ENCODE results near the gene TRIO.

TRIO gene

GRCh38 chr5:14213253-14213652 lies 70.1 kb downstream of the TRIO start:
- H3K4me3 ChIP-seq (ENCODE audit: low read length), result no peak overlapping the region
- no peak for DNase-seq (ENCODE audit: low read depth)

GRCh38 chr5:14213813-14214585 lies 70.9 kb downstream of the TRIO start:
- no peak overlapping the region for H3K4me3 ChIP-seq (ENCODE audit: low read length)
- no peak for DNase-seq (ENCODE audit: low read depth)
- no peak for TF ChIP-seq CTCF (conservative IDR thresholded peaks at IDR 0.05; ENCODE audit: low read length)

More at GRCh38 chr5:14213253-14213652, 70.1 kb downstream of the TRIO start:
- no peak for TF ChIP-seq CTCF (conservative IDR thresholded peaks at IDR 0.05; ENCODE audit: low read length)

- no peak for TF ChIP-seq CTCF (conservative IDR thresholded peaks at IDR 0.05; ENCODE audit: low read length)
- DNase-seq (ENCODE audit: low read depth), result no peak
- no peak overlapping the region for H3K4me3 ChIP-seq (ENCODE audit: low read length)
These were observed 72.8 kb downstream of the TRIO start for GRCh38 chr5:14215901-14216300.

- no peak overlapping the region for H3K4me3 ChIP-seq (ENCODE audit: low read length)
- no peak for DNase-seq (ENCODE audit: low read depth)
- no peak for TF ChIP-seq CTCF (conservative IDR thresholded peaks at IDR 0.05; ENCODE audit: low read length)
These were observed 73.2 kb downstream of the TRIO start for GRCh38 chr5:14216372-14216771.

GRCh38 chr5:14216902-14217301 lies 73.8 kb downstream of the TRIO start:
- H3K4me3 ChIP-seq (ENCODE audit: low read length), result no peak overlapping the region
- TF ChIP-seq CTCF (conservative IDR thresholded peaks at IDR 0.05; ENCODE audit: low read length), result no peak
- no peak for DNase-seq (ENCODE audit: low read depth)

GRCh38 chr5:14217587-14217986 lies 74.4 kb downstream of the TRIO start:
- no peak for TF ChIP-seq CTCF (conservative IDR thresholded peaks at IDR 0.05; ENCODE audit: low read length)
- H3K4me3 ChIP-seq (ENCODE audit: low read length), result no peak overlapping the region
- peak; percentile 49 for DNase-seq (ENCODE audit: low read depth)

- no peak for TF ChIP-seq CTCF (conservative IDR thresholded peaks at IDR 0.05; ENCODE audit: low read length)
- H3K4me3 ChIP-seq (ENCODE audit: low read length), result no peak overlapping the region
- DNase-seq (ENCODE audit: low read depth), result no peak
These were observed 74.9 kb downstream of the TRIO start for GRCh38 chr5:14218011-14218410.
